Left lobe of liver (tissue), 2 donors: ENCODE results near the gene DDX50. TPM values are rescaled to one million over a fixed set of nuclear protein-coding genes. Genes with fewer than 3 reads are reported as not detected.
"Not testable (repeated sequence)": the region's sequence is repeated elsewhere in the genome, so short reads cannot be mapped to it uniquely, and the experiment has no call there.

ENCODE experiments used
- ATAC-seq: fragments of 200-7000 bp; cut with Tn5 transposase; one replicate; pipeline ENCODE4 v1.9.1; 2020; ENCODE audit warnings: mild to moderate bottlenecking, moderate library complexity
- DNase-seq: peaks from one replicate; pipeline ENCODE4 v3.0.0-alpha.2; 2020; ENCODE audit warnings: low spot score
- total RNA-seq: library from RNA; stranded (reverse); gene quantifications from one replicate; pipeline ENCODE4 v1.2.1, GENCODE V29; 2021
- donor health status: DM: no; HTN: no; CAD: no; lungs with moderate emphysema.
- donor health status: DM: no; HTN: yes; CAD: no.

DDX50 gene
- 6.4 TPM for total RNA-seq

DNA sequence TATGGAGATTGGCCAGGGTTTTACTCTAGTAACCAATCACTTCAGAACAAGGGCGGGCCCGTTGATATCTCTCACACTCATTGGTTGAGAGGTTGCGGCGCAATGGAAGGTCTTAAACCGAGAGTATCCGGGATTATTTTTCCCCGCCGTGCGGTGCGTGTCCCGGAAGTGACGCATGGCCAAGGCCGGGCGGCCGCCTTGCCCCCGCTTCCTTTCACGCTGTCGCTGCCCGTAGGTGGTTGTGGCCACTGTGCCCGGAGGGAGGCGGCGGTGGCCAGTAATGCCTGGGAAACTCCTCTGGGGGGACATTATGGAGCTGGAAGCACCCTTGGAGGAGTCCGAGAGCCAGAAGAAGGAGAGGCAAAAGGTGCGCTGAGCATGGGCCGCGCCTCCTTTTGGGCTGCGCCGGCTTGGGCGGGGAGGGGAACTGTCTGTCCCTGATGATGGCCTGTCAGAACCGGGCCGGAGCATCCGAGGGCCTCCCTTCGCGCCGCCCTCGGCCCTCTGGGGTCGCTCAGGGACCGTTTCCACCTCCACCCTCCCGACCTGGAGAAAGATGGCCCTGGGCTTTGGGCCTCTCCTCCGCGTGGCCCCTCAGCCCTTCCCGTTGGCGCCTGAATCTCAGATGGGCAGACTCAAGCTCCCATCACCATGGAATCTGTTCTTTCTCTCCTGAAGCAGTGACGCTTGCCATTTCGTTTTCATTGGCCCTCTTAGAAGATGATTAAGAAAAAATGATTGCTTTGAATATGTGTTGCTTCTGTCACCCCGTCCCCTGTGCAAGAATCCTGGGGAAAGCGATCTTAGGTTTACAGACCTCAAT lies at the start of gene DDX50:
Gene DDX50, plus strand, starts transcription at position 211 of the 823 bp plus-strand sequence. Its CDS starts 70 bp downstream, at position 281.
- ATAC-seq (peak; percentile 92), DNase-seq (peak; percentile 98)

DNA sequence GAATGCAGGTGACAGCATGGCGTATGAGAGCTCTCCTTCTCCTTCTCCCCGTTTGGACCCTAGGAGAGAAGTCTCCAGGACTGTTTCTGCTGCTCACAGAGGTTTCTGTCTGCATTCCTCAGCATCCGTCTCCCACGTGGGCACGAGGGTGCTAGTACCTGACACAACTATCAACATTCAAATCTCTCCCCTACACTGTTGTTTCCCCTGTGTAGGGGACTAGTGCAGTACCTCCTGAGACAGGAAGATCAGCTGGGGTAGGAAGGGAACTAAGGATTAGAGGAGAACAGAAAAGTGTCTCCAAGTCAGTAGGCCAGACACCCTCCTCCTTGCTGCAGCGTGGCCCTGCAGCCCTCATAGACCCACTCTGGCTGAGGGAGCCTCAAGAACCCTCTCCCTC lies 44.8 kb upstream of the DDX50 start:
- no peak for DNase-seq
- ATAC-seq = no peak

GRCh38 chr10:68857005-68857404 lies 44.1 kb upstream of the DDX50 start:
- no peak for ATAC-seq

GRCh38 chr10:68861253-68861652 lies 39.9 kb upstream of the DDX50 start:
- no peak for DNase-seq
- ATAC-seq = no peak

More at GRCh38 chr10:68857005-68857404, 44.1 kb upstream of the DDX50 start:
- no peak for DNase-seq

GRCh38 chr10:68864611-68865010 lies 36.5 kb upstream of the DDX50 start:
- ATAC-seq (no peak), DNase-seq (no peak)

- not testable (repeated sequence) for ATAC-seq
These were observed 32.9 kb upstream of the DDX50 start for GRCh38 chr10:68868173-68868572.

GRCh38 chr10:68869623-68870022 lies 31.5 kb upstream of the DDX50 start:
- DNase-seq (no peak), ATAC-seq (peak; percentile 85)

More at GRCh38 chr10:68868173-68868572, 32.9 kb upstream of the DDX50 start:
- DNase-seq = not testable (repeated sequence)

DNA sequence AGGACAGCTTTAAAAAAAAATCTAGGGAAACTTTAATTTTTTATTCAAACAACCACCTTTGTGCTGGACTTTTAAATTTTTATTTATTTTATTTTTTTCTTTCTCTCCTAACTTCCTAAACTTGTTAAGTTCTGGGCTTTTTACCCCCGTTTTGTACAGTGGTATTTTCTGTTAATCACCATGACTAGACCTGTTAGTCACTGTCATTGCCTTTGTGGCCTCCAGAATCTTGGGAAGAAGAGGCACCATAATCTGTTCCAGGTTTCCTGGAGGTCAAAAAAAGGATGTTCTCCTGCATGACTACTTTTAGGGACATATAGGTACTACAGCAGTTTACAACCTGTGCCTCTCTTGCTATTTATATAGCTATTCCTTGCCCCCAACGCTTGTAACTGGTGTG lies 31.1 kb upstream of the DDX50 start:
- DNase-seq (no peak), ATAC-seq (no peak)

GRCh38 chr10:68870545-68871104 lies 30.5 kb upstream of the DDX50 start:
- ATAC-seq (peak; percentile 36), DNase-seq (no peak)

- DNase-seq (no peak), ATAC-seq (no peak)
These were observed 29.9 kb upstream of the DDX50 start for GRCh38 chr10:68871105-68871711.

DNA sequence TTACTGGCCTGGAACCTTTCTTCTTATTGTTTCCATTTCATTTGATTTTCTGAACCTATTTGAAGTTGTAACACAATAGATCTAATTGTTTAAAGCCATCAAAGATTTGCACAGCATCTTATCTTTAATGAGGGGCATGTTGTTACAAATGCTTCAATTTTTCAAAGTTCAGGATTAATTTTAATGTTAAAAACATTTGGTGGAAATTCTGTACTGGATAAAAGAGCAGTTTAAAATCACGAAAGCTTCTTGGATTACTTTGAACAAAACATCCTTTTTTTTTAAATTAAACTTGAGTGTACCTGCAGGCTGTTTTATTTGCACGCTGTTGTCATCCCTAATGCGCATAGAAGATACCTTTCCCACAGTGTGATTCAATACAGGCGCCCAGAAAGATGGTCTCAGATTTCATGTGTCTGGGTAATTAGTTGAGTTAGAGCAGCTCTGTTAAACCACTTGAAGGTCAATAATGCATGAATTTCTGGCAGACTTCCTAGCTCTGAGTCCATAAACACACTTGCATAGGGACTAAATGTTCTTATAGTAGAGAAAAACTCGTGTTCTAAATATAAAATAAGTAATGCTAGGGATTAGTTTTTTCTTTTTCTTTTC lies 29.3 kb upstream of the DDX50 start:
- ATAC-seq (peak; percentile 34), DNase-seq (no peak)

- peak; percentile 96 for ATAC-seq
- peak; percentile 65 for DNase-seq
These were observed 24.6 kb upstream of the DDX50 start for GRCh38 chr10:68876246-68877138.

DNA sequence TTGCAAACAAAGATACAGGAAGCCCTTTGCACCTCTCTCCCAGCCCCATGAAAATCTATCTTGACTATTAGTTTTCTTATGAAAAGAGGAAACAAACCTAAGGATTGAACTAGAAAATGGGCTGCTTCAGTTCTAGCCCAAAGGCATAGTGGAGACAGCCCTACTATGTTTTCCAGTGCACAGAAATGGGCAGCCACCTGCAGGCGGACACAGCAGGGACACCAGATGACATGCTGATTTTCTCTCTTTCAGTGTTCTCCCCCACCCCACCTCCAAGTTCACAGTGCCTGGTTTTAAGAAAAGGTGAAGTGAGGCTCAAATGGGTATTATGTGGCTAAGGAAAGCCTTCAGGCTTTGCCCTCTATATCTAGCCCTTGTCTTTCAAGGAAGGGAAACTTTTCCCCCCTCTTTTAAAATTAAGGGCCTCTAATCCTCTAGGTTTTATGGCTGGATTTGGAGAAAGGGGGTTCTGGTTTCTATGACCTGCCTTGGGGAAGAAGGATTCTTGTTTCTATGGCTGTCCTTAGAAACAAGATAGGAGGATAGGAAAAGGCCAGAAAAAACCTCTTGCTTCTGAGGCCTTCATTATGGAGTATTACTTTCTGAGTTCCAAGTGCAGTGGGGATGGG lies 23.5 kb upstream of the DDX50 start:
- ATAC-seq = no peak

GRCh38 chr10:68878496-68878895 lies 22.6 kb upstream of the DDX50 start:
- ATAC-seq (no peak), DNase-seq (no peak)

More for the DNA sequence above, 23.5 kb upstream of the DDX50 start:
- DNase-seq = no peak

GRCh38 chr10:68879628-68880027 lies 21.5 kb upstream of the DDX50 start:
- DNase-seq (no peak), ATAC-seq (no peak)

DNA sequence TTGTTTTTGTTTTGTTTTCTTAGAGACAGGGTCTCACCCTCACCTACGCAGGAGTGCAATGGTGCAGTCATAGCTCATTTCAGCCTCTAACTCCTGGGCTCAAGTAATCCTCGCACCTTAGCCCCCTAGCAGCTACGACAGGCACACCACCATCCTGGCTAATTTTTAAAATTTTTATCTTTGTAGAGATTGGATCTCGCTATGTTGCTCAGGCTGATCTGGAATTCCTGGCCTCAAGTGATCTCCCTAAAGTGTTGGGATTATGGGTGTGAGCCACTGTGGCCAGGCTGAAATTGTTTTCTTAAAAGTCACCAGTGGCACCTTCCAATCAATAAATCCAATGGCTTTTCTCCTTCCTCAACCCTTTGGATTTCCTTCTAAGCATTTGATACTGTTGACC lies 20.9 kb upstream of the DDX50 start:
- DNase-seq = no peak
- ATAC-seq = no peak

- no peak for ATAC-seq
- no peak for DNase-seq
These were observed 6.1 kb upstream of the DDX50 start for GRCh38 chr10:68895041-68895440.

GRCh38 chr10:68897336-68897741 lies 3.8 kb upstream of the DDX50 start:
- DNase-seq (no peak), ATAC-seq (peak; percentile 51)

DNA sequence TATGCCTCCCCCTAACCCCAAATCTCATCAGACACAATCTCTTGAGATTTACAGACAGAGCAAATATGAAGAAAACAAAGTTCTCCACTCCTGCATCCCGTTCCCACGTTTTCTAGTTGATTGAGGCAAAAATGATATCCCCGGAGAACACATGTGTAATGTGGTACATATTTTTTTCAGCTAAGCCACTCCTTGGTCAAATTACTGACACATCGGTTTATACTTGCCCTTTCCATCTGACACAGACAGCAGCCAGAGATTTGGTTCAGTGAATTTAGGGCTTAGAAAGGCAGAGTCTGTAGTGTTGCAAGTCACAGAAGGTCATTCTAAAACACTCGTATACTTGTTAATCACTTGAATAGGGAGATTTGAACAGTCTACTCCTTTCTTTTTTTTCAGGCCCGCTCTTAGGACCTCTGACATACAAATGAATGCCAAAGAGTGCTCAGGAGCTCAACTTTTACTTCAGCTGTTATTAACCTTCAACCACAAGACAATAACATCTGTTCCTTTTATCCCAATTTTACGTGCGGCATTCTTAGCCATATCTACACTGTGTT lies 1.8 kb upstream of the DDX50 start:
- DNase-seq (no peak), ATAC-seq (no peak)
